KMS-11 (cell line): ENCODE results near the gene PPM1M.

ENCODE experiments used
- H2AFZ ChIP-seq: fragments of 200-600 bp; sonication (generic); 2 replicates; pipeline ENCODE4 v1.6.1; 2016; ENCODE audit warnings: antibody characterized with exemption, mixed run types, low read depth
- H3K27ac ChIP-seq: fragments of 200-600 bp; sonication (generic); 2 replicates; pipeline ENCODE4 v1.6.1; 2016; ENCODE audit warnings: mild to moderate bottlenecking, mixed run types
- H3K27me3 ChIP-seq: fragments of 200-600 bp; sonication (generic); 2 replicates; pipeline ENCODE4 v1.6.1; 2017; ENCODE audit warnings: mild to moderate bottlenecking, low read depth, mixed run types, moderate library complexity; ENCODE audit not compliant: insufficient read depth
- H3K36me3 ChIP-seq: fragments of 200-600 bp; sonication (generic); 2 replicates; pipeline ENCODE4 v1.6.1; 2017; ENCODE audit warnings: mild to moderate bottlenecking, mixed run types; ENCODE audit not compliant: insufficient read depth
- H3K4me1 ChIP-seq: fragments of 200-600 bp; sonication (generic); 2 replicates; pipeline ENCODE4 v1.6.1; 2016; ENCODE audit warnings: mild to moderate bottlenecking, low read depth, mixed run types; ENCODE audit not compliant: poor library complexity, severe bottlenecking
- H3K4me2 ChIP-seq: fragments of 200-600 bp; sonication (generic); 2 replicates; pipeline ENCODE4 v1.7.0; 2016; ENCODE audit warnings: mild to moderate bottlenecking, mixed run types
- H3K4me3 ChIP-seq: fragments of 200-600 bp; sonication (generic); IDR thresholded peaks from 2 replicates; pipeline ENCODE4 v1.6.1; 2017; ENCODE audit warnings: low read depth, low read length, mixed read lengths; ENCODE audit not compliant: insufficient read depth
- H3K79me2 ChIP-seq: fragments of 200-600 bp; sonication (generic); 2 replicates; pipeline ENCODE4 v1.6.1; 2016; ENCODE audit warnings: low read depth, mixed run types; ENCODE audit not compliant: insufficient read depth
- H3K9ac ChIP-seq: fragments of 200-600 bp; sonication (generic); 2 replicates; pipeline ENCODE4 v1.6.1; 2016; ENCODE audit warnings: mild to moderate bottlenecking, mixed run types
- H4K20me1 ChIP-seq: fragments of 200-600 bp; sonication (generic); 2 replicates; pipeline ENCODE4 v1.6.1; 2016; ENCODE audit warnings: mild to moderate bottlenecking, mixed run types; ENCODE audit not compliant: insufficient read depth
- TF ChIP-seq, protein P1 (sequence below): fragments of 200-600 bp; sonication (generic); conservative IDR thresholded peaks from 2 replicates; pipeline ENCODE4 v1.6.1; 2017; ENCODE audit warnings: low read depth, mild to moderate bottlenecking, antibody characterized with exemption, low read length, moderate library complexity, mixed read lengths

The PPM1M gene

GRCh38 chr3:52202384-52203077, 43.0 kb upstream of the PPM1M start:
- Histone ChIP-seq H3K4me1 (peaks cover 61% of the 10 kb centered on the region), H4K20me1 (no peaks in the 10 kb centered on the region), H3K79me2 (peaks cover 13% of the 10 kb centered on the region; the same call in 1 of the 2 replicates), H3K4me2 (peak overlapping the region; percentile 17; the same call in 1 of the 2 replicates), H3K27ac (no peak overlapping the region; the same call in 1 of the 2 replicates), H3K27me3 (no peaks in the 10 kb centered on the region), H3K4me3 (no peak overlapping the region), H2AFZ (no peak overlapping the region), H3K9ac (no peak overlapping the region), H3K36me3 (no peaks in the 10 kb centered on the region; the same call in 1 of the 2 replicates)
- TF ChIP-seq, protein P1, sequence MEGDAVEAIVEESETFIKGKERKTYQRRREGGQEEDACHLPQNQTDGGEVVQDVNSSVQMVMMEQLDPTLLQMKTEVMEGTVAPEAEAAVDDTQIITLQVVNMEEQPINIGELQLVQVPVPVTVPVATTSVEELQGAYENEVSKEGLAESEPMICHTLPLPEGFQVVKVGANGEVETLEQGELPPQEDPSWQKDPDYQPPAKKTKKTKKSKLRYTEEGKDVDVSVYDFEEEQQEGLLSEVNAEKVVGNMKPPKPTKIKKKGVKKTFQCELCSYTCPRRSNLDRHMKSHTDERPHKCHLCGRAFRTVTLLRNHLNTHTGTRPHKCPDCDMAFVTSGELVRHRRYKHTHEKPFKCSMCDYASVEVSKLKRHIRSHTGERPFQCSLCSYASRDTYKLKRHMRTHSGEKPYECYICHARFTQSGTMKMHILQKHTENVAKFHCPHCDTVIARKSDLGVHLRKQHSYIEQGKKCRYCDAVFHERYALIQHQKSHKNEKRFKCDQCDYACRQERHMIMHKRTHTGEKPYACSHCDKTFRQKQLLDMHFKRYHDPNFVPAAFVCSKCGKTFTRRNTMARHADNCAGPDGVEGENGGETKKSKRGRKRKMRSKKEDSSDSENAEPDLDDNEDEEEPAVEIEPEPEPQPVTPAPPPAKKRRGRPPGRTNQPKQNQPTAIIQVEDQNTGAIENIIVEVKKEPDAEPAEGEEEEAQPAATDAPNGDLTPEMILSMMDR = no peak

DNA sequence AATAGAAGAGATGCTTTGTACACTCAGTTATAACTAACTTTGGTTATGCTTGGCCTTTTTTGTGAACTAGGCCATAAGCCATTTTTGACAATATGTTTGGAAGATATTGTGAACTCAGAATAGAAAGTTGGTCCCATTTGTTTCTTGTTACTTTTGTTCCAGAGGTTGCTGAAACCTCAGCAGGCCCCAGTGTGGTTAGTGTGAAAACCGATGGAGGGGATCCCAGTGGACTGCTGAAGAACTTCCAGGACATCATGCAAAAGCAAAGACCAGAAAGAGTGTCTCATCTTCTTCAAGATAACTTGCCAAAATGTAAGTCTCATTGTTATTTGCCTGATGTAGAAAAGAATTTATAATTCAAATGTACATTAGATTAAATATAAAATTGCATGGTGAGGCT, 41.9 kb upstream of the PPM1M start:
- Histone ChIP-seq H3K27me3 (no peaks in the 10 kb centered on the region), H3K4me2 (no peak overlapping the region; the same call in 1 of the 2 replicates), H3K4me3 (no peak overlapping the region), H3K4me1 (peaks cover 59% of the 10 kb centered on the region), H3K36me3 (peaks cover 3% of the 10 kb centered on the region; the same call in 1 of the 2 replicates), H2AFZ (no peak overlapping the region), H3K27ac (peak overlapping the region; percentile 61), H4K20me1 (no peaks in the 10 kb centered on the region), H3K9ac (no peak overlapping the region), H3K79me2 (peaks cover 8% of the 10 kb centered on the region; the same call in 1 of the 2 replicates)
- TF ChIP-seq, protein P1 = no peak

- H3K36me3 ChIP-seq = peaks cover 3% of the 10 kb centered on the region; the same call in 1 of the 2 replicates
- no peaks in the 10 kb centered on the region for H3K27me3 ChIP-seq
Observed at GRCh38 chr3:52204337-52205073, 41.1 kb upstream of the PPM1M start.

DNA sequence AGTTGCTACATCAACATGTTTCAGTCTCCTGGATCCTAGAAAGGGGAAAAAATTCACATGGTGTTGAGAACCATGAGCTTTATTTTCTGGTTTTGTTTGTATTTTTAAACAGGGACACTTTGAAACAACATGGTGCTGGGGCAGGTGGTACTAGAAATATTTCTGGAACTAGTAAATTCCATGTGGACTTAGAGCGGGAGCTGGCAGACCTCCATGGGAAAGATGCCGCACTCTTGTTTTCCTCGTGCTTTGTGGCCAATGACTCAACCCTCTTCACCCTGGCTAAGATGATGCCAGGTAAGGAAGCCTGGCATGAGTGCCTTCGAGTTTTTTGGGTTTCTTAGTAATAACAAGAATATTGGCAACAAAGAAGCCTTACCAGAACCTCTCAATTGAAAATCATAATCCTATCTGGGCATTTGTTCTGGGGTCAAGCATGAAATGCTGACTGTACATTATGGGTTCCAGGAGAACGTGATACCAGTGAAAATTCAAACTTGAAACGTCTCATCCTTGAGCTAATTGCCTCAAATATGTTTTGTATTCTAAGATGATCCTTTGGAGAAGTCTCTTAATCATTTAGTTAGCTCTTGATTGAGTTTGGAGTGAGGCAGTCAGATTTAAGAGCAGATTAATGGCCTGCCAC, 39.7 kb upstream of the PPM1M start:
- H3K79me2 ChIP-seq = no peaks in the 10 kb centered on the region
- no peak overlapping the region for H3K4me3 ChIP-seq
- no peak overlapping the region for H3K9ac ChIP-seq
- H3K27me3 ChIP-seq = no peaks in the 10 kb centered on the region
- H3K36me3 ChIP-seq = peaks cover 3% of the 10 kb centered on the region; the same call in 1 of the 2 replicates
- no peak overlapping the region for H3K4me2 ChIP-seq
- peaks cover 52% of the 10 kb centered on the region for H3K4me1 ChIP-seq
- no peak overlapping the region for H2AFZ ChIP-seq
- peak overlapping the region; percentile 61; the same call in 1 of the 2 replicates for H3K27ac ChIP-seq
- TF ChIP-seq, protein P1 = no peak
- H4K20me1 ChIP-seq = no peaks in the 10 kb centered on the region

More at GRCh38 chr3:52204337-52205073, 41.1 kb upstream of the PPM1M start:
- TF ChIP-seq, protein P1 = no peak
- no peak overlapping the region for H3K9ac ChIP-seq
- H3K4me3 ChIP-seq = no peak overlapping the region
- no peaks in the 10 kb centered on the region for H4K20me1 ChIP-seq
- no peak overlapping the region for H3K4me2 ChIP-seq
- no peaks in the 10 kb centered on the region for H3K79me2 ChIP-seq
- H3K4me1 ChIP-seq = peaks cover 59% of the 10 kb centered on the region
- H3K27ac ChIP-seq = peak overlapping the region; percentile 61
- no peak overlapping the region for H2AFZ ChIP-seq
